GM18508 (cell line): ENCODE data around the gene ELN.

Experiments
- ATAC-seq: cut with Tn5 transposase; IDR thresholded peaks from one replicate; pipeline ENCODE4 v1.9.1; 2021; ENCODE audit warnings: moderate number of reproducible peaks; ENCODE audit not compliant: insufficient read depth, unreplicated experiment

The ELN gene

GRCh38 chr7:74084722-74085578 is 57.0 kb downstream of the ELN start:
- ATAC-seq, result no peak

GRCh38 chr7:74087791-74088453 is 59.9 kb downstream of the ELN start:
- ATAC-seq, result no peak

- no peak for ATAC-seq
These were observed 64.5 kb downstream of the ELN start for GRCh38 chr7:74092321-74092963.

- ATAC-seq, result no peak
These were observed 65.0 kb downstream of the ELN start for GRCh38 chr7:74092964-74093471.

- ATAC-seq, result no peak
These were observed 65.8 kb downstream of the ELN start for GRCh38 chr7:74093671-74094223.

- ATAC-seq, result no peak
These were observed 66.5 kb downstream of the ELN start for GRCh38 chr7:74094224-74095101.

GRCh38 chr7:74095135-74095534 is 67.2 kb downstream of the ELN start:
- ATAC-seq, result no peak

- no peak for ATAC-seq
These were observed 70.1 kb downstream of the ELN start for GRCh38 chr7:74097937-74098614.

- no peak for ATAC-seq
These were observed 71.1 kb downstream of the ELN start for GRCh38 chr7:74099031-74099430.

- peak; percentile 59 for ATAC-seq
These were observed 73.2 kb downstream of the ELN start for GRCh38 chr7:74101061-74101681.

- ATAC-seq, result no peak
These were observed 75.3 kb downstream of the ELN start for GRCh38 chr7:74103219-74103772.

- ATAC-seq, result no peak
These were observed 76.7 kb downstream of the ELN start for GRCh38 chr7:74104702-74105101.

- ATAC-seq, result no peak
These were observed 78.0 kb downstream of the ELN start for GRCh38 chr7:74105992-74106391.

GRCh38 chr7:74106846-74107245 is 78.9 kb downstream of the ELN start:
- ATAC-seq, result no peak

GRCh38 chr7:74115326-74115725 is 87.4 kb downstream of the ELN start:
- ATAC-seq, result no peak

GRCh38 chr7:74116356-74116755 is 88.4 kb downstream of the ELN start:
- ATAC-seq, result no peak
